Tibial nerve (tissue), 4 donors: ENCODE data around the gene MTCL1. TPM values are rescaled to one million over a fixed set of nuclear protein-coding genes. Genes with fewer than 3 reads are reported as not detected.

Experiments
- DNase-seq, 2 donors: peaks; one replicate each; pipeline ENCODE4 v3.0.0-alpha.2; 2019; ENCODE audit warnings: low spot score in 2 of 2
- H3K27ac ChIP-seq, 4 donors: fragments of 200-600 bp; sonication (generic) in 3 of 4; one replicate each; pipeline ENCODE4 v1.5.1; 2017 to 2019; ENCODE audit warnings: mild to moderate bottlenecking in 1 of 4
- H3K27me3 ChIP-seq, 2 donors: fragments of 200-600 bp; sonication (generic) in 1 of 2; one replicate each; pipeline versions ENCODE4 v1.5.1 to v1.6.0; 2017 to 2019
- H3K36me3 ChIP-seq, 3 donors: fragments of 200-600 bp; sonication (generic); one replicate each; pipeline ENCODE4 v1.5.1; 2018 to 2019
- H3K4me1 ChIP-seq, 4 donors: fragments of 200-600 bp; sonication (generic) in 3 of 4; one replicate each; pipeline ENCODE4 v1.5.1; 2017 to 2019
- H3K4me3 ChIP-seq, 4 donors: fragments of 200-600 bp; sonication (generic) in 3 of 4; one replicate each; pipeline ENCODE4 v1.5.1; 2017 to 2019; ENCODE audit warnings: mild to moderate bottlenecking in 1 of 4, moderate library complexity in 1 of 4
- H3K9me3 ChIP-seq, 4 donors: fragments of 200-600 bp; sonication (generic) in 3 of 4; one replicate each; pipeline ENCODE4 v1.5.1; 2017 to 2019
- EP300 ChIP-seq, 2 donors: sonication (generic); formaldehyde crosslinking; IDR thresholded peaks; one replicate each; pipeline ENCODE4 v1.6.1; 2017; ENCODE audit warnings: antibody characterized with exemption in 2 of 2, mild to moderate bottlenecking in 1 of 2
- POLR2A ChIP-seq, 2 donors: fragments of 450-650 bp; IDR thresholded peaks; one replicate each; pipeline ENCODE4 v1.6.1; 2017; ENCODE audit warnings: antibody characterized with exemption in 2 of 2, mild to moderate bottlenecking in 2 of 2, moderate library complexity in 2 of 2
- WGBS, 2 donors: methylation state at CpG; one replicate each; pipeline ENCODE4 v1.1.5; 2018; 5-methylcytosine and 5-hydroxymethylcytosine counted together
- total RNA-seq, 4 donors: library from RNA; depleted of rRNA; stranded (reverse); fragments of >200 nt; gene quantifications; one replicate each; pipeline ENCODE4 v1.1.0, GENCODE V29; 2016
- TF ChIP-seq, protein P1 (sequence below), 5 experiments: fragments of 200-600 bp in 3 of 5; fragments of 450-650 bp in 2 of 5; sonication (generic) in 3 of 5; IDR thresholded peaks; one replicate each; pipeline ENCODE4 v1.5.1; 2016 to 2019; ENCODE audit warnings: antibody characterized with exemption in 5 of 5, mild to moderate bottlenecking in 3 of 5, moderate library complexity in 2 of 5

MTCL1 gene
- total RNA-seq, 4 donors from 2014 or later = 4.6 to 18.3 (median 5.3) TPM

DNA sequence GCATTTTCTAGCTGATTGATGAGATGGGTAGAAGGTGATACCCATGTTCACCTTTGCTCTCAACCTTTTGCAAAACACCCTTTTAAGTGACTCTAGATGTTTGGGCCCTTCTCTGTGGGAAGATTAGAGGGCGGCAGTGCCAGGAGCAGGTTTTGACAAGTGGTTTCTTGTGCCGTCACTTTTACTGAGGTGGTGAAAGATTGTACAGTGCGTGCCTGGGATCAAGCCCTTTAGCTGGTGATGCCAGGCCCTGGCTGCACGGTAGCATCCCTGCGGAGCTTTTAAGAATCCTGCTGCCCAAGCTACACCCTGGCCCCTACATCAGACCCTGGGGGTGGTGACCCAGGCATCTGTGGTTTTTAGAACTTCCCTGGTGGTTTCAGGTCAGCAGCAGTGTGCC is 29.1 kb downstream of the MTCL1 start:
- DNase-seq = no peak
- TF ChIP-seq POLR2A (IDR thresholded peaks at IDR 0.05) (no peak), EP300 (IDR thresholded peaks at IDR 0.05) (no peak)
- TF ChIP-seq, protein P1, sequence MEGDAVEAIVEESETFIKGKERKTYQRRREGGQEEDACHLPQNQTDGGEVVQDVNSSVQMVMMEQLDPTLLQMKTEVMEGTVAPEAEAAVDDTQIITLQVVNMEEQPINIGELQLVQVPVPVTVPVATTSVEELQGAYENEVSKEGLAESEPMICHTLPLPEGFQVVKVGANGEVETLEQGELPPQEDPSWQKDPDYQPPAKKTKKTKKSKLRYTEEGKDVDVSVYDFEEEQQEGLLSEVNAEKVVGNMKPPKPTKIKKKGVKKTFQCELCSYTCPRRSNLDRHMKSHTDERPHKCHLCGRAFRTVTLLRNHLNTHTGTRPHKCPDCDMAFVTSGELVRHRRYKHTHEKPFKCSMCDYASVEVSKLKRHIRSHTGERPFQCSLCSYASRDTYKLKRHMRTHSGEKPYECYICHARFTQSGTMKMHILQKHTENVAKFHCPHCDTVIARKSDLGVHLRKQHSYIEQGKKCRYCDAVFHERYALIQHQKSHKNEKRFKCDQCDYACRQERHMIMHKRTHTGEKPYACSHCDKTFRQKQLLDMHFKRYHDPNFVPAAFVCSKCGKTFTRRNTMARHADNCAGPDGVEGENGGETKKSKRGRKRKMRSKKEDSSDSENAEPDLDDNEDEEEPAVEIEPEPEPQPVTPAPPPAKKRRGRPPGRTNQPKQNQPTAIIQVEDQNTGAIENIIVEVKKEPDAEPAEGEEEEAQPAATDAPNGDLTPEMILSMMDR (IDR thresholded peaks at IDR 0.05) = no peak
- Histone ChIP-seq H3K4me1 (no peaks in the 10 kb centered on the region), H3K27ac (no peak overlapping the region), H3K27me3 (no peaks in the 10 kb centered on the region), H3K4me3 (no peak overlapping the region), H3K36me3 (no peaks in the 10 kb centered on the region), H3K9me3 (no peaks in the 10 kb centered on the region)
- 91 to 94% methylated on average over 5 of the region's 5 CpGs for WGBS, 2 donors

DNA sequence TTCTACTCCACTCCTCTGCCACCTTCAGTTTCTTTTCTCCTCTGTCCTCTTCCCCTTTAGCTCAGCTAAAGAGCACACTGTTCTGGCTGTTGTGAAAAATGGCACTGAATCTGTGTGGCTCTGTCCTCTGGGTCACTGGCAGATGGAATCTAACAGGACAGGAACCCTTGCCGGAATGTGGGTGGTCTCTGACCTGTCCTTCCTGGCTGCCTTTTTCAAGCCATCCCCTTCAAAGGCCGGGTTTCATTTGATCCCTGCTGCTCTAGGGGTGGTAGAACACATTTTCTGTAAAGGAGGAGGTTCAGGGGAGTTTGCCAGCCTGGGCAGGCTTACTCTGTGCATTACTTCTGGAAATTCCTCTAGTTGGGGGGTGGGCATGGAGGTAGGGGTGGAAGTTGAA is 29.9 kb downstream of the MTCL1 start:
- Histone ChIP-seq H3K9me3 (no peaks in the 10 kb centered on the region), H3K27me3 (no peaks in the 10 kb centered on the region), H3K4me1 (no peaks in the 10 kb centered on the region), H3K27ac (no peak overlapping the region), H3K36me3 (no peaks in the 10 kb centered on the region), H3K4me3 (no peak overlapping the region)
- TF ChIP-seq EP300 (IDR thresholded peaks at IDR 0.05) = no peak
- TF ChIP-seq POLR2A (IDR thresholded peaks at IDR 0.05) = no peak
- WGBS, 2 donors = 46 to 48% methylated on average over 2 of the region's 2 CpGs
- DNase-seq = no peak

DNA sequence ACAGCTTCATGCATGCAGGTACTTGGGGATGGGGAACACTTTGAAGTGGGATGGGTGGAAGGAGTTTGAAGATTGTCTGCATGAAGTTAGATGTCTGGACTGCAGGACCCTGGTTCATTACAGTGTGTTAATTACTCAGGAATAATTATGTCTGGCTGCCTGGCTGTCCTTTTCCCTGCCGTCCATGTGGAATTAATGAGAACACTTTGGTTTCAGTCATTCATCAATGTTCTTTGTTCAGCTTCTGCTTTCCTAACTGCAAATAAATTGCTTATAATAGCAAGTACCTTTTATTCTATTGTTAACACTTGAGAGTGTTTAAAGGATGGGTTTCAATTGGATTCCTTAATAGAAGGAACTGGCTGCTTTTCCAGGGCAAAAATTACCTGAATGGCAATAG is 35.8 kb downstream of the MTCL1 start:
- 83 to 85% methylated on average over 1 of the region's 1 CpG for WGBS, 2 donors
- Histone ChIP-seq H3K9me3 (no peaks in the 10 kb centered on the region), H3K4me3 (no peak overlapping the region), H3K27ac (no peak overlapping the region), H3K4me1 (no peaks in the 10 kb centered on the region), H3K36me3 (no peaks in the 10 kb centered on the region), H3K27me3 (no peaks in the 10 kb centered on the region)
- TF ChIP-seq POLR2A (IDR thresholded peaks at IDR 0.05) (no peak), EP300 (IDR thresholded peaks at IDR 0.05) (no peak)
- TF ChIP-seq, protein P1 (IDR thresholded peaks at IDR 0.05) = no peak
- no peak for DNase-seq

DNA sequence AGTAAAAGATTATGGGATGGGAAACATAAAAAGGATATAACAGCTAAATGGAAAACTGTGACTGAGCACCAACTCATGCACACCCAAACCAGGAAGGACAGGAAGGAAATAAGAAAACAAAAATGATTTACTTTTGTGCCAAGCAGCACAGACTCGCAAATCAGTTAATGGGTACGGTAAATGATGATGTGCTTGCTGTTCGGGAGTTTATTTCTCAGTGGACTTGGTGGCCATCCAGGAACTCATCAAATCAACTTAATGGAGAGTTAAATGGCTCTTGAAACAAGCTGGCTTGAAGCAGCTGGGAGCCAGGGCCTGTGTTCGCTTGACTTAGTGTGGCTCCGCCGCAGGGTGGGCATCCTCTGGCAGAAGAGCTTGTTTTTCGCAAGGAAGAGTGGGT is 36.2 kb downstream of the MTCL1 start:
- H3K27me3 ChIP-seq = no peaks in the 10 kb centered on the region
- 80 to 89% methylated on average over 7 of the region's 7 CpGs for WGBS, 2 donors
- H3K9me3 ChIP-seq = no peaks in the 10 kb centered on the region
- no peaks in the 10 kb centered on the region for H3K4me1 ChIP-seq
- no peak overlapping the region for H3K27ac ChIP-seq
- no peaks in the 10 kb centered on the region for H3K36me3 ChIP-seq
- no peak for DNase-seq
- H3K4me3 ChIP-seq = no peak overlapping the region
- TF ChIP-seq EP300 (IDR thresholded peaks at IDR 0.05) (no peak), POLR2A (IDR thresholded peaks at IDR 0.05) (no peak)
- TF ChIP-seq, protein P1 (IDR thresholded peaks at IDR 0.05) = no peak

DNA sequence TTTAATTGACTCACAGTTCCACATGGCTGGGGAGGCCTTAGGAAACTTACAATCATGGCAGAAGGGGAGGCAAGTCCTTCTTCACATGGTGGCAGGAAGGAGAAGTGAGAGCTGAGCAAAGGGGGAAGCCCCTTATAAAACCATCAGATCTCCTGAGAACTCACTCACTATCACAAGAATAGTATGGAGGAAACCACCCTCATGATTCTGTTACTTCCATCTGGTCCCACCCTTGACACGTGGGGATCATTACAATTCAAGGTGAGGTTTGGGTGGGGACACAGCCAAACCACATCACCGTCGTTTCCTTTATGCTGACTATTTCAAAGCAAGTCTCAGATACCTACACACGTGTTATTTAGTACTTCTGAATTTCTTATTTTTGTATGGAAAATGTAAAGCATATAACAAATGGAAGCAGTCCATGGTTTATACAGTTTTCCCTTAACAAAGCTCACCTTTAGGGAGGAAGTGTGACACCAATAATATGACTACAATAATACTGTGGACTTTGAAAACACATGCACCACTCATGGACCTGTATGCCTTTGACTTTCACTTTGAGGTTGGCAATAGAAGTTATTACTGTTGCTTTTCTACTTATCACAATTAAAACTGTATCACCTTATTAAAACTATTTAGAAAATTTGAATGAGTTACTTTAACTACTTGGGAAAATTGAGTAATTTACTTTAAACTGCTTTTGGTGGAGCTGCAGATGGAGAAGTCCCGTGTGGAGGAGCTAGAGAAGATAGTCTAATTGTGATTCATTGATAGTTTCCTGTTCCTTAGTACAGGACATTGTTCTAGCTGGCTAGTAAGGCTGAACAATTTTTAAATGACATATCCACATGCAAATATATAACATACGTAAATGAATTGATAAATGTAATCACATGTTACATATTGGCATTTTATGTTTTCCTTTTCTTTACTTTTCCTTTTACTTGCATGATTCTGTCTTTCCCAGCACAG is 37.3 kb downstream of the MTCL1 start:
- TF ChIP-seq, protein P1 (IDR thresholded peaks at IDR 0.05) = no peak
- TF ChIP-seq POLR2A (IDR thresholded peaks at IDR 0.05) = no peak
- TF ChIP-seq EP300 (IDR thresholded peaks at IDR 0.05) = no peak
- Histone ChIP-seq H3K27ac (no peak overlapping the region), H3K9me3 (no peaks in the 10 kb centered on the region), H3K4me3 (no peak overlapping the region), H3K36me3 (no peaks in the 10 kb centered on the region), H3K4me1 (no peaks in the 10 kb centered on the region), H3K27me3 (no peaks in the 10 kb centered on the region)
- DNase-seq = no peak
- 90 to 93% methylated on average over 6 of the region's 6 CpGs for WGBS, 2 donors
